Left cardiac atrium (tissue), 4 donors: ENCODE results near the gene MEG3. TPM values are rescaled to one million over a fixed set of nuclear protein-coding genes. Genes with fewer than 3 reads are reported as not detected.

Source experiments
- ATAC-seq, 2 donors: fragments of 200-7000 bp; cut with Tn5 transposase; one replicate each; pipeline ENCODE4 v1.9.1; 2020; ENCODE audit warnings: mild to moderate bottlenecking in 2 of 2, moderate library complexity in 2 of 2
- DNase-seq: peaks from one replicate; pipeline ENCODE4 v3.0.0-alpha.2; 2020
- intact Hi-C, 2 donors: fragments of 100-400 bp; cut with DNase I; formaldehyde crosslinking; loops; one replicate each; pipeline versions ENCODE4 v1.14.1 to v1.15.1; 2022 to 2023
- total RNA-seq, 2 donors: library from RNA; stranded (reverse); fragmentation: NEBNext Ultra II Directional; extraction: Animal tissue kit (Norgen Biotek cat#: 25700); gene quantifications; one replicate each; pipeline ENCODE4 v1.2.1, GENCODE V29; 2021
- donor health status: DM: no; HTN: yes; CAD: no.
- donor health status: DM: no; HTN: yes; CAD: no; lungs with severe emphysema.
- donor health status: DM: yes; HTN: yes; CAD: no.
- donor health status: Dilated cardiomyopathy.

MEG3 gene
- total RNA-seq, 2 donors from 2014 or later: 24.7 to 26.3 TPM

DNA sequence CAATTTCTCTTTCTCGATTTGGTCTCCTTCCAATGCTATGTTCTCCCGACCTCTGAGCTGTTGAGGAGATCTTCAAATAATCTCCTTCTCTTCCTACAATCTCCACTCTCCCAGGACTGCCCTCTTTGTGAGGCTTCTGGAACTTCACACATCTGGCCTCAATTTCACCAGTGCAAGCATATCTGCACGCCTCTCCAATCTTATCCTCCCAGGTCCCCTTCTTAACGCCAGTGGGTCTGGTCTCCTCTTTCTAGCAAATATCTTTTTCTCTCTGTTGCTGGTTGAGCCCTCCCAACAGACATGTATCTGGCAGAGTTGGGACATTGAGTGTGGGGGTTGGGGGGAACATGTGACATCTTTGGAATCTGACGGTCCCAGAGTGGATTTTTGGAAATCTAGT is 59.7 kb downstream of the MEG3 start:
- no peak for ATAC-seq
- intact Hi-C loops: no loop called here
- no peak for DNase-seq

DNA sequence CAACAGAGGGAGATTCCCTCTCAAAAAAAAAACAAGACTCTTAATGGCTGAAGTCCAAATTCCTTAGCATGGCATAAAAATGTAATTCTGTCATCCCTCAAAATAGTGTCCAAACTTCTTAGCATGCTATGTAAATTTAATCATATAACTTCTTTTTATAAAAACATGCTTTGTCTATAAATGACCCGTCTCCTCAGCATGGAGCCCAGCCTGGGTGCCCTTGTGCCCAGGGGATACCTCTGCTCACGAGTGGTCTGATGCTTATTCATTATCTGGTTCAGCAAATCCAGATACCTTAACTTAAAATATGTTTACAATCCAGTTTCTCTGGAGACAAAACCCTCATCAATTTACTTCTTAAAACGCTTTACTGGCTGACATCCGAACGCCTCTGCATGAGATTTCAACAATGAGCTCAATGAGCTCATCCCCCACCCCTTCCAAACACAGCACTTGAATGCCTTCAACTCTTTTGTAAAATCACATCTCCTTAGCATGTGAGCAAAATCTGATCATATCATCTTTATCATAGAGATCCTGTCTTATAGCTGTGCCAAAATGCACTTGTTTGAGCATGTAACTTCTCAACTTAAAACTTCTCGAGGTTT is 61.9 kb downstream of the MEG3 start:
- ATAC-seq (no peak), DNase-seq (no peak)
- intact Hi-C loops: no loop called here

DNA sequence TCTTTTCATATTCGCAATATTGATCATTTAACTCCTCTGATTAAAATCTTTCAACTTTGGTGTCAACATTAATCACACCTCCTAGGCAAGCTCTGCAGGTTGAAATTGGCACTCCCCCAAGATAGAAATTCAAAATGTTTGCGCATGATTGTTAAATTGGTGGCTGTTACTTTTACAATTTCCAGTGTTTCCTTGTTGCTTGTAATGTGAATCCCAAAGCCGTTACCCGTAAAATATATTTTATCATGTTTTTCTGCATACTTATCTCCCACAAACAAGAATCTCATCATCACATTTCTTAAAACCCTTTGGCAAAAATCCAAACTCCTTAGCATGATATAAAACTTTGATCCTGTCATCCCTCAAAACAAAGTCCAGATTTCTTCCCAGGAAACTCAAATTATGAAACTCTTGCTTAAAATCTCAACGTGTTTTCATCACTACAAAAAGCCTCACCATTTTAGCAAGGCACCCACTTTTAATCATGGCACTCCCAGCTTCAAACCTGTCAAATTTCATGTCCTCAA is 62.9 kb downstream of the MEG3 start:
- DNase-seq (no peak), ATAC-seq (no peak)
- intact Hi-C loops: no loop called here

DNA sequence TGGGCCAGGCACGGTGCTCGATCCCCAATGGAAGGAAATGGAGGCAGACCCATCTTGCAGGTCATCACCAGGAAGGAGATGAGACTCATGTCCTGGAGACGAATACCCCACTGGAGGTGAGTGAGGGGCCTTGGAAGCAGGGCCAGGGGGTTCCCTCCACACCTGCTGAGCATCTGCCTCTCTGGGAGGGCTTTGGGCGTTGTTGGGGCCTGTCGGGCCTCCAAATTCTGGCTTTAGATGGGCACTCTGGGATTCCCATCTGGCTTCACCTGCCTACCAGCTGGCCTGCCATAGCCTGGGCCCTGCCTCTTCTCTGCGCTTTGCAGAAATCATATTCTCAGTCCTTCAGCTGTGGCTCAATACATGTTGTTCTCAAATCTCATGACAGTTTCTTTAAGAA is 63.7 kb downstream of the MEG3 start:
- DNase-seq (no peak), ATAC-seq (no peak)
- intact Hi-C loops: loop anchor here in 1 of 2 donors (10.0 kb wide), 1 partner anchor 225 kb away; no protein-coding TSS in a partner anchor

DNA sequence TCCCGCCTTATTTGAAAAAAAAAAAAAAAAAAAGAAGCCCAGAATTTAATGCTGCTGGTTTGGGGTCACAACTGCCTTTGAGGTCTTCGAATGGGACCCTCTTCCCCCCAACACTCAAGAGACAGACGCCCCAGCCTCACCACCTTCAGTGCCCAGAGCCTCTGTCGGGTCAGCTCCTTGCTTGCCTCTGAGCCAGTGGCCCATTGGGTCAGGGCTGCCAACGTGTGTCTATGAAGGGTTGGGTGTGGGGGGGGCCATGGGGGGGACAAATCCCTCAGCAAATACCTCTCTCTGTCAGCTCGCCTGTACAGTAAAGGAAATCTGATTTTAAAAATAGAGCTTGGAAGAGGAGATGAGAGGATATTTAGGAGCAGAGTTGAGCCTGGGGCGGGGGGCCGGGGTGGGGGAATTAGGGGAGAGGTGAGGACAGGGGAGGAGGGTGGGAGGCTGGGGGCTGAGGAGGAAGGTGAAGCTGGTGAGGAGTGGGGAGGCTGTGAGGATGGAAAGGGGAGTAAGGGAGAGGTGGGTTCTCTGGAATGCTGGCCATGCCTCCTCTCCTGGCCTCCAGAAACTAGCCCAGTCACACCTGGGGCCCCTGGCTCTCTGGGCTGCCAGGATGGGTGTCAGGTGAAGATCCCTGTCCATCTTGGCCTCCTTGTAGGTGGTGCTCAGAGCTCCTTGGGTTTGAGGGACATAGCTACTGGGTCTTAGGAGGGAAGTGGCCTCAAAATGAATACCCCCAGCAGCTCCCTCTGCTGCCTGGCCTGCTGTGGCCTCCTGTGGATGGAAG is 64.3 kb downstream of the MEG3 start:
- ATAC-seq: no peak
- intact Hi-C loops: loop anchor here in 1 of 2 donors (10.0 kb wide), 1 partner anchor 225 kb away; no protein-coding TSS in a partner anchor
- DNase-seq: no peak

DNA sequence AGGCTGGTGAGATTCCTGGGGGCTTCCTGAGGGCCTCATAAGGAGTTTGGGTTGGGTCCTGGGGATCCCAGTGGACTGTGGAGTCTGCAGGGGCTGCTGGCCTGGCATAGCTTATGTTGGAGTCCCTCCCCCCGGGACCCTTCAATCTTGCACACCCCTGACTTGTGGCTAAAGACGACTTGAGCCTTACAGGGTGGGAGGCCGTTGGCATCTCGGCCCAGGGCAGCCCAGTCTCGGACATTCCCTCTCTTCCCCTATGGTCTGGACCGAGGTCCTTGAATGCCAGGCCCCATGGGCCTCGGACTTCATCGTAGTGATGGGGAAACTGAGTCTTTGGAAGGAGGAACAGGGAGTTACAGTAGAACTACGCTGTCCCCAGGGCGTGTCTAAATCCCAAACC is 65.1 kb downstream of the MEG3 start:
- DNase-seq: no peak
- intact Hi-C loops: loop anchor here in 1 of 2 donors (10.0 kb wide), 1 partner anchor 226 kb away; no protein-coding TSS in a partner anchor
- no peak for ATAC-seq

DNA sequence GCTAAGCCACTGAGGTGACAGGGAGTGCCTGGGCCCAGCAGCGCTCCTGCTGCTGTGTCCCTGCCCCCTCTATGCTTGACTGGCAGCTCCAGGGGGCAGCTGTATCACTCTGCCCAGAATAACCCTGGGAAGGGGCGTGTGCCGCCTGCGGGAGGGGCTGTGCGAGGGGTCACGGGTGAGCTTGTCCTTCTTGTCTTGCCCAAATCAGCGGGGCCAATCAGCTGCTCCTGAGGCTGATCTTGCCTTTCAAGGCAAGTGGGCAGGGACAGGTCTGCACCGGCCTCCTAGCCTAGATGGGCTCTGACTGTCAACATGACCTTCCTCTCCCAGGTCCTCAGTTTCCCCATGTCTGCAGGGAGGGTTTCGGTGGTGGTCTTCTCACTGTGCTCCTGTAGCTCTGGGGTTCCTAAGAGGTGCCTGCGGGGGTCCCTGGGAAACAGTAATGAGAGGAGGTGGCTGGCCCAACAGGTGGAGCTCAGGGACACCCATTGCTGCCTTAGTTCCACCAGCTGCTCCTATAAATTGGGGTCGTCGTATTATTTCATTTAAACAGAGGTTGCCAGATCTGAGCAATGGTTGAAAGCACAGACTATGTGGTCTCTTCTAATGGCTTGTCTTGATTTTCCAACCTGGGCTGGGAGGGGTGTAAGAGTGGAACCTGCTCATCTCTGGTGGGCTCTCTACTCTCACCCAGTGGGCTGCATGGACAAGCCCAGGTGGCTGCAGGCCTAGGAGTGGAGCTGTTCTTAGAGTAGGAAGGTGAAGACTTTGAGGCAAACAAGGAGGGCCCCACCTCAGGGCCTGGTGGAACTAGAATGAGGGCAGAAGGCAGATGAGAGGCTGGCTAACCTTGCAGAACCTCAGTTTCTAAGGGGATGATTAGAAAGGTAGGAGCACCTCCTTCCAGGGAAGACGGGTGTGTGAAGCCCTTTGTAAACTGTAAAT is 65.9 kb downstream of the MEG3 start:
- intact Hi-C loops: loop anchor here in 1 of 2 donors (10.0 kb wide), 1 partner anchor 227 kb away; no protein-coding TSS in a partner anchor
- no peak for DNase-seq
- ATAC-seq: no peak

DNA sequence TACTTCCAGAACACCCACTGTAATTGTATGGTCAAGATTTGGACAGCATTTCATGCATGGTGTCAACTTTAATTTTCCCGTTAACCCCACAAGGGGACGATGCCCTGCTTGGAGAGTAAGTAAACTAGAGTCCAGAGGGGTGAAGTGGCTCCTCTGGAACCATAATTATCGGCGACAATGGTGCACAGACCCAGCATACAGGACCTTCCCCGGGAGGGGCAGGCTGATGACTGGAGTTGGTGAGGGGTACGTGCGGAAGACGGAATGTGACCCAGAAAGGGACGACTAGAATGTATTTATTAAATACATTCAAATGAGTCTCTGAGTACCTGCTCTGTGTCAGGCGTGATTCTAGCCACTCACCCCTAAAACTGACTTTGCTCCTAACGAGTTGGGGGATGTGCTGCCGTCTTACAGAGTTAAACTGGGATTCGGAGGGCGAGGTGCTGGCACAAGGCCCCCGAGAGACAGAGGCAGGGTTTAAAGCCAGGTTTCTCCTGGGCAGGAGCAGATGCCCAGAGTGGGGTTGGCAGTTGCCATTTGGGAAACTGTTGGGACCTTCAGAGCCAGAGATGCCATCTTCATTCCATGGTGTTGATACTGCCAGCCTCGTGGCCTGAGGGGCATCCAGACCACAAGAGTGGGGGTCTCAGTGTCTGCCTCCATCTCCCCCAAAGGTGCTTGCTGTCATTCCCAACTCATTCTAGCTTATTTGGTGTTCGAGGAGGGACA is 66.7 kb downstream of the MEG3 start:
- intact Hi-C loops: loop anchor here in 1 of 2 donors (10.0 kb wide), 1 partner anchor 228 kb away; no protein-coding TSS in a partner anchor
- DNase-seq: no peak
- no peak for ATAC-seq

DNA sequence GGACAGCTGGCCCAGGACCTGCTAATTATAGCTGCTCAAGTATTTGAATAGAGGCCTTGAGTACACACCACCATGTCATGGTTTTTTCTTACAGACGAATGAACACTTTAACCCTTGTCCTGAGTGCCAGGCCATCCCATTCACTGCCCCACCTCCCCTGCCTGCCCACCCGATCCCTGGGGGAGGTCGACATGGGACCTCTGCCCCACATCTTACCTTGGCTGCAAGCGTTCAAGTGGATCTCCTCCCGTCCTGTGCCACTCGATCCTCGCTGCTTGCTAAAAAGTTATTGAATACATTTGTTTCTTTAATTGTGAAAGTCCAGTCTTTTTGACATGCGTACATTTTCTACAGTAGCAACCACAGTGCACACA is 67.3 kb downstream of the MEG3 start:
- DNase-seq: no peak
- no peak for ATAC-seq
- intact Hi-C loops: loop anchor here in 1 of 2 donors (10.0 kb wide), 1 partner anchor 228 kb away; no protein-coding TSS in a partner anchor

DNA sequence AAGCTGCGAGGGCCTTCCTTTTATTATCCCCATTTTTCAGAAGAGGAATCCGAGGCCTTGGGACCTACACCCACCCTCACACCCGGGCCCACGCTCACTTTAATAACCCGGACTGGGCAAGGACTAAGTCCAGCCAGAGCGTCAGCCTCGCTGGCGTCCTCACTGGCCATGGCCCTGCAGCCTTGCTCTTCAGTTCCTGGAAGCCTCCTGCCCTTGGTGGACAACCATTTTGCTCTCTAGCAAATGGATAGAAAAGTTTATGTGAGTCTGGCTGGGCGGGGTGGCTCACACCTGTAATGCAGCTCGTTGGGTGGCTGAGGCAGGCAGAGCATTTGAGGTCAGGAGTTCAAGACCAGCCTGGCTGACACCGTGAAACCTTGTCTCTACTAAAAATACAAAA is 67.8 kb downstream of the MEG3 start:
- intact Hi-C loops: loop anchor here in 1 of 2 donors (10.0 kb wide), 1 partner anchor 229 kb away; no protein-coding TSS in a partner anchor
- DNase-seq: no peak
- ATAC-seq: no peak

DNA sequence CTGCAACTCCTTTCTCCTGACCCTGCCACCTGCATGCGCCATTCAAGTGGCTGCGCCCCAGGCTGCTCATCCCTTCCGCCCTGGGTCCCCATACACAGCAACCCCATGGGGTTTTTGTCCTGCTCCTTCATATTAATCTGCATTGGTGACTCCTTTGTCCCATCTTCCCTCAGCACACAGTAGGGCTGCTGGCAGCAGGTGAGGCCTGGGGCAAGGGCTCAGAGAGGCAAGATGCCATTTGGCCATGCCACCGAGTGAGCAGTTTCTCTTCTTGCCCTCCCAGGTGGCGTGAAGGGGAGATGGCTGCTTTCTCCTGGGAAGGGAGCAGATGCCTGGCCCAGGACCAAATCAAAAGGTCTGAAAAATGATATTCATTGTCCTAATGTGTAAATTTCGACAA is 68.5 kb downstream of the MEG3 start:
- intact Hi-C loops: loop anchor here in 1 of 2 donors (10.0 kb wide), 1 partner anchor 230 kb away; no protein-coding TSS in a partner anchor
- no peak for DNase-seq
- no peak for ATAC-seq

DNA sequence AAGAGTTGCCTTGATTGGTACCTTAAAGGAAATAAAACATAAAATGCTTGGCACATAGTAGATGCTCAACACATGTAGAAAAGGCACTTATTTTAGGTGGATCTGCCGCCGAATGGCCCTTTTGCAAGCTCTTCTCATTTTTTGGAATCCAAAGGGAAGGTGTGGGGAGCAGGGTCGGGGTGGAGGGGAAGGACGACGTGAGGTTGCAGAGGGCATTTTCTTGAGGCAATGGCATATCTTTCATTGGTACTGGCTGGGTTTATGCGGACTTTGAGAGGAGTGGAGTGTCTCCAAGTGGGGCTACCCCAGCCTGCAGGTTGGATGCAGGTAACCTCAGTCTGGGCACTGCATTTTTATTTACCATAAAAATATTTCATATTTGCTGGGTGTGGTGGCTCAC is 69.5 kb downstream of the MEG3 start:
- intact Hi-C loops: loop anchor here in 1 of 2 donors (10.0 kb wide), 1 partner anchor 231 kb away; no protein-coding TSS in a partner anchor
- DNase-seq (no peak), ATAC-seq (no peak)

DNA sequence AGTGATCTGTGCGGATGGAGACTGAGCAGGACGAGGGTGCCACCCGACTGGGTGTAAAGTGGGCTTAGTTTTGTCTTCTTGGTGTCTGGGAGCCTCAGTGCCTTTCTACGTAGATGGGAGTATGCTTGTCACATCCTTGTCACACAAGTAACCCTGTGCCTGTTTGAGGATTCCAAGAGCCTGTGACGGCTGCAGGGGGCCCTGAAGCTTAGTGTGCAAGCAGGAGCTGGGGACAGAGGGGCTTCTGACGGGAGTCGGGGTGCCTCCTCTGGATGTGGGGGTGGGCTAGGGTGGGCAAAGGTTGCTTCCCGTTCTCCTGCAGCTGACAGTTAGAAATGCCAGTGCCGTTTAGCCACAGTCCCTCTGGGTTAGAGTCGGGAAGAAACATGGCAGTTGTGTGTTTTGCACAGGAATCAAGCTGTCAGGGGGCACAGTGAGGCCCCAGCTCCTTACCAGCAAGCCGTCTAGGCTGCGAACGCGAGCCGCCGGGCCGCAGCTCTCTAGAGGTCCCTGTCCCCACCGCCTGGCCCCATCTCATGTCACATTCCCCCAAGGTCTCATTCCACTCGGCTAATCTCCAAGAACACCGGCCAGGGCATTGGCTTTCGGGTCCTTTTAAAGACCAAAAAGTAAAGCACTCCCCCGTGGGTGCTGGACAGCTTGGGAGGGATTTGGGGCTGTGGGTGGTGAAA is 70.6 kb downstream of the MEG3 start:
- ATAC-seq (no peak), DNase-seq (no peak)
- intact Hi-C loops: loop anchor here in 1 of 2 donors (10.0 kb wide), 1 partner anchor 232 kb away; no protein-coding TSS in a partner anchor

DNA sequence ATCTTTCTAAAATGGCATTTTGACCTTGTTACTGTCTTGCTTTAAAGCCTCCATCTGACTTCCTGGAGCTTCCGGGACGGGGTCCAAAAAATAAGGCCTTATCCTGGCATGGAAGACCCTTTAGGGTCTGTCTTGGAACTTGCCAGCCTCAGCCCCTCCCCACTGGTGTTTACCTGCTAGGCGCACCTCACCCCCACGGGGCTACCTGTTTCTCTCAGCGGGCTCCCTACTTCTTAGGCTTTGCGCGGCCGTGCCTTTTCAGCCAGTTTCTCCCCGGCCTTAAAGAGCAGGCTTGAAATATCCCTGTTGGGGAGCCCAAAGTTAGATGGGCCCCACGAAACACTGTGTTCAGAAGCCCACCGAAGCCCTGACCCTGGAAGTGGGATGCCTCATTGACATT is 72.5 kb downstream of the MEG3 start:
- intact Hi-C loops: loop anchor here in 1 of 2 donors (10.0 kb wide), 1 partner anchor 234 kb away; no protein-coding TSS in a partner anchor
- DNase-seq (no peak), ATAC-seq (no peak)

DNA sequence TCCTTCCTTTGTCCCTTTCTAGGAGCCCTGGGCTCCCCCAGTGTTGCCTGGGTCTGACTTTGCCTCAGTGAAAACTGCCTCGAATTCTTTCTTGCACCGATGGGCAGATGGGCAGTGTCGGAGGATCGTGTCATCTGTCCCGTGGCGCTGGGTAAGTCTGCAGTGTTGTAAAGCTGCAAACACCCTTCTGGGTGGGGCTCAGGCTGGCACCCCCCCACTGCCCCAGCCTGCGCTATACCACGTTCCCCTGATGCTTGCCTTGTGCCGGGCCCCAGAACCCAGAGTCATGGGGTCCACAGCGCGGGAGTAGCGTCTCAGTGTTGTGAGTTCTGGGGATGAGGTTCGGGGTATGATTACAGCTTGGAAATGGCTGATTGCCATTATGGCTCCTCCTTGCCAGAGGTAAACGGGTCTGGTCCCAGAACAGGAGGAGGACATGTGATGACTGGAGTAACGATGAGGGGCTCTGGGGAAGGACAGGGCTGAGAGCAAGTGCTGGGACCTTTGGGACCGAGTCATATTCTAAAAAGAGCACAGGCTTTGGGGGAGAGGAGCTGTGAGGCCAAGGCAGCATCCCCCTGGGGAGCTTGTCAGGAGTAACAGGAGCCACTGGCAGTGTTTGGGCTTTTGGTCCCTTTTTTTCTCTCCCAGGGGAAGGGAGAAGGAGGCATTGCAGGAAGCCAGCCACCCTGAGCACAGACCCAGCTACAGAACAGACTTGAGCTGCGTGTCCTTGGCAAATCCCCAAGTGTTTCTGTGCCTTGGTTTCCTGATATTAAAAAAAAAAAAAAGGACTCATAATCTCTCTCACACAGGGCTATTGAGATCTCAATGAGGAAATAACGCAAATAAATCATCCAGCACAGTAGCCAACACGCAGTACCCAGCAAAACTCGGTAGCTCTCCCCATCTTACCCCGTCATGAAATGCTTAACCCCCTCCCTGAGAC is 73.3 kb downstream of the MEG3 start:
- no peak for DNase-seq
- intact Hi-C loops: loop anchor here in 1 of 2 donors (10.0 kb wide), 1 partner anchor 234 kb away; no protein-coding TSS in a partner anchor
- ATAC-seq: peak; percentile 9 to 64
